MM.1S (cell line): Measurements from ENCODE around the gene TMEM229A.
"Not testable (repeated sequence)": the region's sequence is repeated elsewhere in the genome, so short reads cannot be mapped to it uniquely, and the experiment has no call there.

Source experiments
- EZH2phosphoT487 ChIP-seq: fragments of 300-600 bp; sonication (generic); IDR thresholded peaks from 2 replicates; pipeline ENCODE4 v1.6.1; 2018; ENCODE audit warnings: antibody characterized with exemption, low read length
- TF ChIP-seq, protein P1 (sequence below): fragments of 300-600 bp; sonication (generic); IDR thresholded peaks from 2 replicates; pipeline ENCODE4 v1.5.1; 2016; ENCODE audit warnings: antibody characterized with exemption, low read length, mixed read lengths

DNA sequence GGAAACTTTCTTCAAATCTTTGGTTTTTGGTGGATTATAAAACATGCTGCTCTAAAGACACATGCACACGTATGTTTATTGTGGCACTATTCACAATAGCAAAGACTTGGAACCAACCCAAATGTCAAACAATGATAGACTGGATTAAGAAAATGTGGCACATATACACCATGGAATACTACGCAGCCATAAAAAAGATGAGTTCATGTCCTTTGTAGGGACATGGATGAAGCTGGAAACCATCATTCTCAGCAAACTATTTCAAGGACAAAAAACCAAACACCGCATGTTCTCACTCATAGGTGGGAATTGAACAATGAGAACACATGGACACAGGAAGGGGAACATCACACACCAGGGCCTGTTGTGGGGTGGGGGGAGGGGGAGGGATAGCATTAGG is 8.5 kb downstream of the TMEM229A start:
- TF ChIP-seq, protein P1, sequence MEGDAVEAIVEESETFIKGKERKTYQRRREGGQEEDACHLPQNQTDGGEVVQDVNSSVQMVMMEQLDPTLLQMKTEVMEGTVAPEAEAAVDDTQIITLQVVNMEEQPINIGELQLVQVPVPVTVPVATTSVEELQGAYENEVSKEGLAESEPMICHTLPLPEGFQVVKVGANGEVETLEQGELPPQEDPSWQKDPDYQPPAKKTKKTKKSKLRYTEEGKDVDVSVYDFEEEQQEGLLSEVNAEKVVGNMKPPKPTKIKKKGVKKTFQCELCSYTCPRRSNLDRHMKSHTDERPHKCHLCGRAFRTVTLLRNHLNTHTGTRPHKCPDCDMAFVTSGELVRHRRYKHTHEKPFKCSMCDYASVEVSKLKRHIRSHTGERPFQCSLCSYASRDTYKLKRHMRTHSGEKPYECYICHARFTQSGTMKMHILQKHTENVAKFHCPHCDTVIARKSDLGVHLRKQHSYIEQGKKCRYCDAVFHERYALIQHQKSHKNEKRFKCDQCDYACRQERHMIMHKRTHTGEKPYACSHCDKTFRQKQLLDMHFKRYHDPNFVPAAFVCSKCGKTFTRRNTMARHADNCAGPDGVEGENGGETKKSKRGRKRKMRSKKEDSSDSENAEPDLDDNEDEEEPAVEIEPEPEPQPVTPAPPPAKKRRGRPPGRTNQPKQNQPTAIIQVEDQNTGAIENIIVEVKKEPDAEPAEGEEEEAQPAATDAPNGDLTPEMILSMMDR, result not testable (repeated sequence)
- TF ChIP-seq EZH2phosphoT487, result not testable (repeated sequence)
